Ammon's horn (tissue), 1 donor: ENCODE data around the gene KRTAP5-3.
"Not testable (repeated sequence)": the region's sequence is repeated elsewhere in the genome, so short reads cannot be mapped to it uniquely, and the experiment has no call there.

Experiments used
- DNase-seq: peaks from one replicate; pipeline ENCODE4 v3.0.0-alpha.2; 2016; ENCODE audit warnings: low spot score

KRTAP5-3 gene

DNA sequence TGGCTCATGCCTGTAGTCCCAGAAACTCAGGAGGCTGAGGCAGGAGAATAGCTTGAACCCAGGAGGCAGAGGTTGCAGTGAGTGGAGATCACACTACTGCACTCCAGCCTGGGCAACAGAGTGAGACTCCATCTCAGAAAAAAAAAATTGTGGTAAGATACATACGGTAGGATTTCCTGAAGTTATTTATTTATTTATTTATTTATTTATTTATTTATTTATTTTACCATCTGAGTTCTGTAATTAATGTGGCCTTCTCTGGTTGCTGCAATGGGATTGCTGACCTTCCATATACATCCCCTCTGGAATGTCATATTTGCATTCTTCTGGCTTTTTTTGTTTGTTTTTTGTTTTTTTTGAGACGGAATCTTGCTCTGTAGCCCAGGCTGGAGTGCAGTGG lies 25.4 kb downstream of the KRTAP5-3 start:
- DNase-seq = not testable (repeated sequence)

DNA sequence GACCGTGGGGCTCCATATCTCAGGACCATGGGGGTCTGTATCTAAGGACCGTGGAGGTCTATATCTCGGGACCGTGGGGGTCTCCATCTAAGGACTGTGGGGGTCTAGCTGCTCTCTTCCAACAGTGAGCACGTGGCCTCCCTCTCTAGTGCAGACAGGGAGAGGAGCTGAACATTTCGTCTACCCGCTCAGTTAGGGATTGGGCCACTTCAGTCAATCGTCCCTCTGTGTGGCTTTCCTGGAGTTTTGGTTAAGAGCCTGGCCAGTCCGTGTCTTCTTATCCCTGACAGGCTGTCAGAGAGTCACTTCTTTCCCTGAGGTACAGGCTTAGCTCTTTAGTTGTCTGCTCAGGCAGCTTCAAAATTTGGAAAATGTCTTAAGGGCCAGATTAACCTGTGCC lies 26.3 kb downstream of the KRTAP5-3 start:
- no peak for DNase-seq

DNA sequence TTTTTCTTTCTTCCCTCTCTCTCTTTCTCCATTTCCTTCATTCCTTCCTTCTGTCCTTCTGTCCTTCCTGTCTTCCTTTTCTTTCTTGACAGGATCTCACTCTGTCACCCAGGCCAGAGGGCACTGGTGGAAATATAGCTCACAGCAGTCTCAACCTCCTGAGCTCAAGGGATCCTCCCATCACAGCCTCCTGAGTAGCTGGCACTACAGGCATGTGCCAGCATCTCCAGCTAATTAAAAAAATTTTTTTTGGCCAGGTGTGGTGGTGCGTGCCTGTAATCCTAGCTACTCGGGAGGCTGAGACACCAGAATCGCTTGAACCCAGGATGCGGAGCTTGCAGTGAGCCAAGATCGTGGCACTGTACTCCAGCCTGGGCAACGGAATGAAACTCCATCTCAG lies 31.4 kb downstream of the KRTAP5-3 start:
- no peak for DNase-seq

DNA sequence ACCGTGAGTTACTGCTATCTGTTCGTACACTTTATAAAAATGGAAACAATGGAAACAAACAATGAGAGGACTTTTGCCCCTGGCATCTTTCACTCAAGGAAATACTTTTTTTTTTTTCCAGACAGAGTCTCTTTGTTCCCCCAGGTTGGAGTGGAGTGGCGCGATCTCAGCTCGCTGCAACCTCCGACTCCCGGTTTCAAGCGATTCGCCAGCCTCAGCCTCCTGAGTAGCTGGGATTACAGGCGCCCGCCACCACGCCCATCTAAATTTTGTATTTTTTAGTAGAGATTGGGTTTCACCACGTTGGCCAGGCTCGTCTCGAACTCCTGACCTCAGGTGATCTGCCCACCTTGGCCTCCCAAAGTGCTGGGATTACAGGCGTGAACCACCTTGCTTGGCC lies 32.5 kb downstream of the KRTAP5-3 start:
- DNase-seq = not testable (repeated sequence)

DNA sequence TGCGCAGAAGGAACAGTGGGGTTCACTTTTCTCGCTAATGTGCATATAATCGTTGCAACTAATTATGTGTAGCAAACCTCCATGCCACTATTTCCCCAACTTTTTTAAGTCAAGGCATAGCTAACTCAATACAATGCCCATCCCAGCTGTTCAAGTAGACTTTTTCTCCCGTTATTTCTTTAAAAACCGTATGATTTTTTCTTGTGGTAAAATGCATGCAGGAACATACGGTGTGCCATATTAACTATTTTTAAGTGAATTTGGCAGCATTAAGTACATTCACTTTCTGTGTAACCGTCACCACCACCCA lies 33.4 kb downstream of the KRTAP5-3 start:
- no peak for DNase-seq

DNA sequence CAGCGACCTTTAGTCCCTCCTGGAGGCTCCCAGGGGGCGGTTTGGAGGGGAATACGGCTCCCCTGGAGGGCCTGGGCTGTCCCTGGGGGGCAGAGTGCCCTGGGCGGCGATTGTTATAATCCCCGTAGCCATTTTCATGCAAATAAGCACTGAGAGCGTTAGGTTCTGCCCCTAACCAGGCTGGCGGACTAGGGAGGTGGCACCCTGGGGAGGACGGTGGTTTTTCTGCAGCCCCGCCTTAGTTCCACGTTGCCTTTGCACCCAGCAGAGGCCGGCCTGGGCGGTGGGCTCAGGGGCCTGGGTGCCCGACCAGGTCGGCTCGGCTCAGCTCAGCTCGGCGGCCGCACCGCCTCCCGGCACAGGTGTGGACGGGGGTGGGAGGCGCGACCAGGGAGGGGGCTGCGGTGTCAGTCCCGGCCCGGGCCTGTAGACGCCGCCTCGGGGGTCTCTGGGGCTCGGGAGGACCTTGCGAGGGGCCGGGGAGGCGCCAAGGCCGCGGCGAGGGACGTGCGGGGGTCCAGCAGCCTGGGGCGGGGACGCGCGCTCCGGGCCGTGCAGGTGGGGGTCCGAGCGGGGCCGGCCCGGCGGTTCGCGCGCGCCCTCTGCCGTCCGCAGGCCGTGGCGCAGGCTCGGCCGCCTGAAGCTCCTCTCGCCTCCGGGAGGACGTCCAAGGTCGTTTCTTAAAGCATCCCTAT lies 33.9 kb downstream of the KRTAP5-3 start:
- DNase-seq = peak; percentile 72

DNA sequence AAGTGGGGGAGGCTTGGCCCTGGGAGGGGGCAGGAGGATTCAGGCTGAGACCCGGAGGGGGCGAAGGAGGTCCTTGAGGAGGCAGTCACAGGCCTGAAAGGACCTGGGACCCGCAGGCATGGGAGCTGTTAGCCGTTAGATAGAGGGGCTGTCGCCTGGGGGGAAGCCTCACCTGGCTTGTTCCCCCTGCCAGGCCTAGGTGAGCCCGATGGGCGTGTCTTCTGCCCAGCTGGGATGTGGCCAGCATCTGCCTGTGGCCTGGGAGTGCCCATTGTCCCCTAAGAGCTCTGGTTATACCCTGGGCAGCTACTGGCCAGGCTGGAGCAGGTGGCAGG lies 34.4 kb downstream of the KRTAP5-3 start:
- no peak for DNase-seq

DNA sequence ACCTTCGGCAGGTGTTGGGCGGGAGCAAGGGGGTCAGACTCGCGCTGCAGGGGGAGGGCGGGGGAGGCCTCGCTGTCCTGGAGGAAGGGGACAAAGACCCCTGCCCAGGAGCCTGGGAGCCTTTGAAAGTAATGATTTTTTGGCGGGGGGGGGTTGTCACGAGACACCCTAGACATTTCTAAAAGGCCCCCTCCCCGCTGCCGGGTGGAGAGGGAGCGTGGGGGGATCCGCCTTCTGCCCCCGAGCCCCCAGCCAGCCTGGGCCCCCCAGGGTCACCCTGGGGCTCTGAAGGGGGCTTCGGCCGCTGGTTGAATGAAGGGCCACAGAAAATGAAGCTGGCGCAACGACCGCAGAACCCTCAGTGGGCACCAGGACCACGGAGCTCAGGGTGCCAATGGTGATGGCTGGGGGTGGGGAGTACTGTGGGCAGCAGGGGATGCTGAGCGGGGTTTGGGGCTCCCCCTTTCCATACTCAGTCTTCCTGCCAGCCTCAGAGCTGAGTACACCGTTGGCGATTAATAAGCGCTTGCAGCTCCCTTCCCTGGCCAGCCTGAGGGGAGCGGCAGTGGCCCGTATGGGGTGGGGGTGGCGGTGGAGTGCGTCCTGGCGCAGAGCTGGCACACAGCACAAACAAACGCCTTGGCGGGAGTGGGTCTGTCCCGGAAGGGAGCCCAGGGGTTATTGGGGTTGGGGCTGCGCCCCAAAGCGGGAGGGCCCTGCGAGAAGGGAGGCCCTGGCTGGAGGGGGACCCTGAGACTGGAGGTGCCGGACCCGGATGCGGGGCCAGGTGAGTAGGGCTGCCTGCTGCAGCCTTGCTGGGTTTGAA lies 35.0 kb downstream of the KRTAP5-3 start:
- no peak for DNase-seq

DNA sequence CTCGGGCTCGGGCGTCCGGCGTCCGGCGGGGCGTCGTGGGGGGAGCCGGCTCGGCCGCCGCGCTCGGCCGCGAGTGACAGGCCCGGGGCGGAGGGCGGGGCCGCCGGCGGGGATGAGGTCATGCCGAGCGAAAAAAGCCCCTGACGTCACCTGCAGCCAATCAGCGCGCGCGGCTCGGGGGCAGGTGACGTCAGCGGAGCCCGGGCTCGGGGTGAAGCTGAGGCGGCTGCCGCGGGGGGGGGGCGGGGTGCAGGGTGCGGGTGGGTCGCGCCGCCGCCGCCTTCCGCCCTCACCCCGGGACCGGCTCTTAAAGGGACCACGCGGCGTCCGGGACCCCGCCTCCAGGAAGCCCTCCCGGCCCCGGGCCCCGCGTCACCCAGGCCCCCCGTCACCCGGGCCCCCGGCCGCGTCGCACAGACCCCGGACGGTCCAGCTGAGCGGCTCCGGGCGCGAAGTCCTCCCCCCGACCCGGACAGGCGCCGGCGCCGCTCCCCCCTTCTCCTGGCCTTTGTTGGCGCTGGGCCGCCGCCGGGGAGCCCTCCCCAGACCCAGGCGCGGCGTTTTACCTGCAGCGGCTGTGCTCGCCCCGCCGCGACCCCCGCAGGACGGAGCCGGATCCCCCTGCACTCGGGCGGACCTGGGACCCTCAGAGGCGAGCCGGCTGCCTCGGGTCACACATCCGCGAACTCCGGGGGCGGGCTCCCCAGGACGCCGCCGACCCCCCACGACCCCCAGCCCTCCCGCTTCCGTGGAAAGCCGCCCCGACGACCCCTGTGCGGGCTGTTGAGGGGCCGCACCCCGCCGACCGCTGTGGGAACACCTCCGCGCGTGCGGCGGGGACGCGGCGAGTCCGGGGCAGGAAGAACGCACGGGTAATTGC lies 35.8 kb downstream of the KRTAP5-3 start, which contains the start of gene DUSP8:
DUSP8 (minus strand) TSS at position 75 of the 880 bp plus-strand sequence. CDS start 6,445 bp downstream, outside the sequence.
- DNase-seq = peak; percentile 93

DNA sequence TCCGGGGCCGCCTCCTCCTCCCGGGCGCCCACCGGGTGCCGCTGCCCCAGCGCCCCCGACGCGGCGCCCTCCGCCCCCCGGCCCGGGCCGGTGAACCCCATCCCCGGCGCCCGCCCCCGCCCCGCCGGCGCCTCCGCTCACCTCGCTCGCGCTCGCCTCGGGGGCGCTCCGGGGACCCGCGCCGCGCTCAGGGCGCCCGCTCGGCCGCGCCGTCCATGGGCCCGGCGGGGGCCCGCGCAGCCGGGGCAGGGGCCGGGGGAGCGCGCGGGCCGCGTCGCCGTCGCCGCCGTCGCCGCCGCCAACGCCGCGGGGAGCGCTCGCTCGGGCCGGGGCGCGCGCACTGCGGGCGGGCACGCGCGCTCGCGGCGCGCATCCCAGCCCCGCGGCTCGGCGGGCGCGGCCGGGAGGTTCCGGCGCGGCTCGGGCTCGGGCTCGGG lies 36.5 kb downstream of the KRTAP5-3 start:
- no peak for DNase-seq

DNA sequence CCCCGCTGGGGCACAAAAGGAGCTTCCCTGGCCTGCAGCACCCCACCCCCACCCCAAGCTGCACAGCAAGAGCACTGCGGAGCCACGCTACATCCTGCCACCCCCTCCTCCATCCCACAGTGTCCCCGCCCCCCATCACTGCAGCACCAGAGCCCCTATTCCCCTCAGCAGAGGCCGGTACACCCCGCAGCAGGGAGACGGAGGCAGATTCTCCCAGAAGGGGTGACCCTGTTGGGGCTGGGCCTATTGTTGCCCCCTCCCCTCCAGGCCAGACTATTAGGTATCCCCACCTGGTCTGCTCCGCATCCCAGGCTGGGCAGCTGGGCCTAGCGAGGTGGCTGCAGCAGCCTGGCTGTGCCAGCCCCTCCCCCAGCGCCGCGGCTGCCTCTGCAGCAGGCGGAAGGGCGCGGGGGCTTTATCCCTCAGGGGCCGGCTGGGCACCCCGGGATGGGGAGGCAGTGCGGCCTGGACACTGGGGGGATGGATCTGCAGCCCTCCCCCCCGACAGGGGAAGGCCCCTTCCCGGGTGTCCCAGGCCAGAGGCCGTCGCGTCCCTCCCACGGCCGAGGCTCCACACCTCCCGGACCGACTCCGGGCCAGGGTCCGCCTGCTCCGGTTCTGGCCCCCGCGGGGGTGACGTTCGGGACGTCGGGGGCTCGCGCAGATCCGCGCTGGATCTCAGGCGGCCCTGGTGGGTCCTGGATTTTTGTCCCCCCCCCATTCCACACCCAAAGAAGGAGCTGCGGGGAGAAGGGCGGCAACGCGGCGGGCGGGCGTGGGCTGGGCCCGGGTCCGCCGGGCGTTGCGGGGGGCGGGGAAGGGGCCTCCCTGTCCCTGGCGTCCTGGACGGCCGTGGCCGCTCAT lies 37.1 kb downstream of the KRTAP5-3 start:
- DNase-seq = peak; percentile 43

DNA sequence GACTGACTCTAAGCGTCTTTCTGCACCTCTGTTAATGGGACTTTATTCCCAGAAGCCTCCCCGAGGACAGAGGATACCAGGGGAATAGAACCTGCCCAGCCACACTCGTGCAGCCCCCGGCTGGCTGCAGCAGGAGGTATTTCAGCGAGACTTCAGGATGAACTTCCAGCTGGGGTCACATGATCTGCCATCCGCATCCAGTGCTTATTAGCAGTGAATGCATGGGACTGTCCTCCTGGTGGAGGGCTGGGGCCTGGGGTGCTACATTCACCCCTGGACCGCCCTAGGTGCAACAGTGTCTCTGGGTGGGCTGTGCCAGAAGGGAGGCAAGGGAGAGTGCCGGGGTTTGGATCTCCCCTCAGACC lies 37.8 kb downstream of the KRTAP5-3 start:
- DNase-seq = peak; percentile 4

DNA sequence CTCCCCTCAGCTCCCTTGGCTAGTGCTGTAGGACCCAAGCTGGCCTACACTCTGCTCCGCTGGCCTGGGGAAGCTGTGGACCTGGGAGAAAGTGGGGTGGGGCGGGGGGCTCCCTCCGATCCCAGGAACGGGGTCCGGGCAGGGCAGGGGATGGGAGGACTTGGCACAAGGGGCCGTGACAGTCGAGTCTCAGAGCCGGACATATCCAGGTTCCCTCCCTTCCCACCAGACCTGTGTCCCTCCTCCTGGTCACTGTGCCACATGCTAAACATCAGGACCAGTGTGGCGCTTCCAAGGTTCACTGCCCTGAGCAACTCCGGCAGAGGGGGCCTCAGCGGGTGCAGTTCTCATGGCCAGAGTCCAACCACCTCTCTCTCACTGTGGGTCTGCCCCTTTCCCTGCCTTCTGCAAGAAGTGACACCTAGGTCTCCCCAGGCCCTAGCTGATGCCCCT lies 38.2 kb downstream of the KRTAP5-3 start:
- no peak for DNase-seq

DNA sequence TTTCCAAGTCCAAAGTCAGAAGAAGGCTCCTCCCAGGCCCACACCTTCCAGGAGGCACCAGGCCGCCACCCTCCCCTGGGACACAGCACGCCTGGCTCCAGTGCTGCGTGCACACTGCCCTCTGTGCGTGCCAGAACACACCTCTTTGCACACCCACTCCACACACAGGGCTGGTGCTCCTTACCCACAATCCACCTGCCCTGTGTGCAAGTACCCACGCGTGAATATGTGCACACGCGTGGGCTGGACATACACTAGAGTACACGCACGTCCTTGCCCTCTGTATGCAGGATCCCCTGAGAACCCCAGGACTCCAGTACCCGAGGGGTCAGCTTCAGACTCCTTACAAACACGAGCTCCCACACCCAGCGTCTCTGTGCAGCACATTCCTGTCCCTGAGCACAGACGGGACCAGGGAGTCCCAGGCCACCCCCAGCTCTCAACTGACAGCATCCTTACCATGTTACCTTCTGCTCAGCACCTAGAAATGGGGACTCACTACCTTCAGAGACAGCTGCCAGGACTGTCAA lies 38.9 kb downstream of the KRTAP5-3 start:
- DNase-seq = no peak

DNA sequence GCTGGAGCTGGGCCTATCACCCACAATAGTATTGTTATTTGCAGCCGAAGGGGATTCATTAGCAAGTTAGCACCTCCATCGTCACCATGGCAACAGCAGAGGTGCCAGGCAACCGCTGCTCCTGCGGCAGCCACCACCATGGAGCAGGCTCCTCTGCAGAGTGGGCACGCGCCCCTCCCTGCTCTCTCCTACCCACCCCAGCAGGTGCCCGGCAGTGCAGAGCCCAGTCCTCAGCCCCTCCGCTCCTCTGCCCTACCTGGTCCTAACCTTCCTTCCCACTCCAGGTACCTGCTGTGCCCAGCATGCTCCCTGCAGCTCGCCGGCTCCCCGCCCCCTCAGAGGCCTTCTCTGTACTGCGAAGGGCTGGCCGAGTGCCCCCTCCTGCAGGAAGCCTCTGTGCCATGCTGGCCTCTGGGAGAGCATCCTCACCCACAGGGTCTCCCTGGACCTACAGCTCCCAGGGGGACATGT lies 39.8 kb downstream of the KRTAP5-3 start:
- no peak for DNase-seq

DNA sequence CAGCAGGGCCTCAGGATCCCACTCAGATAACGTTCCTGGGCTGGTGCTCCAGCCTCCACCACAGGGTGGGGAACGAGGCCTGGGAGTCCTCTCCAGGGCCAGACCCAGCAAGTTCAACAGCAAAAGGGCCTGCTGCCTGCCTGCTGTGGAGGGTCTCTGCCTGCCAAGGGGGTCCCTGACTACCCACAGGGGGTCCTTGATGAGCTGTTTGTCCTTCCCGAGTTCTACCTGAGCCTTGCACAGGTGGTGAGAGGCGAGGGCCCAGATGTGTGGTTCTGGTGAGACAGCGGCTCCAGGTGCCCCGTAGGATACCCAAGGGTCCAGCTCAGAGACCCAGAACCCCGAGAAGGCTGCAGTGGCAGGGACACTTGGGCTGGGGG lies 40.6 kb downstream of the KRTAP5-3 start:
- no peak for DNase-seq

DNA sequence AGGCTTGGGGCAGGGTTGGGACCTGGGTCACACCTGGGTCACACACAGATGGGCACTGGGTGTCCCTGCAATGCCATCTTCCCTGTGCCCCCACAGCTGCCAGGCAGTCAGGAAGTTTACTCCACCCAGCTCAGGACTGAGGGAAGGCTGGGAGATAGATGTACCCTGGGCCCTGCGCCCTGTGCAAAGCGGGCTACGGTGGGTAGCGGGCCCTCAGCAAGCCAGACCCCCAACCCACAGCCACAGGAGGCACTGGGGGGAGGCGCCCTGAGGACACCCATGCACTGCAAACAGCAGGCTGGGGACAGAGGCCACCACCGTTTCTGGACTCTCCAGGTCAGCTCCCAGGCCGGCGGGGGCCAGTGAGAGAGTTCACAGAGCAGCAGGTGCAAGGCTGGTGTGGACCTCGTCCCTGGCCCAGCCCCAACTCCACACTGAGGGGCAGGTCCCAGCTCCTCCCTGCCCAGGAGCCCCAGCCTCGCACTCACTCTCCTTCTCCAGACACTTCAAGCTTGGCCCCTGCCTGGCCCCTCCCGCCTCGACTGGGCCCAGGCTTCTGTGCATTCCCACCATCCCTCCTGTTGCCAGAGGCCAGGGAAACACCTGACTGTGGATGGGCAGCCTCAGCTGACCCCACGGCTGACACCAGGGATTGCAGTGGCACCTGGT lies 41.1 kb downstream of the KRTAP5-3 start:
- no peak for DNase-seq

DNA sequence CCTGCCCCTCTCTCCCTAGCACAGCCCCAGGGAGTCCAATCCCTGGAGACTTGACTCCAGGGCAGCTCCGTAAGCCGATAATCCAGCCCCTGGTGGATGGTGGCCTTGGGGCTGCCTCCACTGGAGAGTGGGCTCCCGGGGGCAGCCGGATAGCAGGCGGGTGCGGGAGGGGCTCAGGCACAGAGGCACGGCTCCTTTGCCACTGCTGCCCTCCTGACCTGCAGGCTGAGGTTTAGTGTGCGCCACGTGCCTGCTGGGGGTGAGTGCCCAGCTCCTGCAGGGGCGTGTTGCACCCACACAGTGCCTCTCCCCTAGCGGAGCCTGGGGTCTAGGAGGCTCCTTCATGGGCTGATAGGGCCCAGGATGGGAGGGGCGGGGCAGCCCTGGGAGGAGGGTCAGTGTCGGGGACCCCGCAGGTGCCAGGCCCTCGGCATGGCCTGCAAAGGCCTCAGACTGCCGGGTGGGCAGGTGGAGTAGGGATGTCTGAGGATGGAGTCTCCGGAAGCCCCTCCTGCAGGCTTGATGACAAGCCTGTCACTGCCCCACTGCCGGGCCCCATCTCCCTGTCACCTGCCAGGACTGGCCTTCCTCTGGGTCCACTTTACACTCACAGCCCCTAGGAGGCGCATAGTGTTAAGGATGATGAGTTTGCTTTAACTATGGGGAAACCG lies 41.7 kb downstream of the KRTAP5-3 start:
- DNase-seq = no peak

DNA sequence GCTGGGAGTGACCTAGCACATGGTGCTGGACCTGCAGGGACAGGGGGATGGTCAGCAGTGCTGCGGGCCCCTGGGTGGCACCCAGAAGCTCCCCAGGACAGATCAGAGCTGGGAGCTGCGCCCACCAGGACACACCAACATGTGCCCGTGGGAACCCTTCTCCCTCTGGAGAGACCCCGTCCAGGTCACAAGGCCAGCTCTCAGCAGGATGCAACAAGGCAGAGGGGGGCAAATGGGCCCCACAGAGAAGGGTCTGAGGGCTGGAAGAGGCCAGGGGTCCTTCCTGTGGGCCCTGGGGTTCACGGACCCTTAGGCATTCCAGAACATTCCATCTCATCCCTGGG lies 42.4 kb downstream of the KRTAP5-3 start:
- no peak for DNase-seq

DNA sequence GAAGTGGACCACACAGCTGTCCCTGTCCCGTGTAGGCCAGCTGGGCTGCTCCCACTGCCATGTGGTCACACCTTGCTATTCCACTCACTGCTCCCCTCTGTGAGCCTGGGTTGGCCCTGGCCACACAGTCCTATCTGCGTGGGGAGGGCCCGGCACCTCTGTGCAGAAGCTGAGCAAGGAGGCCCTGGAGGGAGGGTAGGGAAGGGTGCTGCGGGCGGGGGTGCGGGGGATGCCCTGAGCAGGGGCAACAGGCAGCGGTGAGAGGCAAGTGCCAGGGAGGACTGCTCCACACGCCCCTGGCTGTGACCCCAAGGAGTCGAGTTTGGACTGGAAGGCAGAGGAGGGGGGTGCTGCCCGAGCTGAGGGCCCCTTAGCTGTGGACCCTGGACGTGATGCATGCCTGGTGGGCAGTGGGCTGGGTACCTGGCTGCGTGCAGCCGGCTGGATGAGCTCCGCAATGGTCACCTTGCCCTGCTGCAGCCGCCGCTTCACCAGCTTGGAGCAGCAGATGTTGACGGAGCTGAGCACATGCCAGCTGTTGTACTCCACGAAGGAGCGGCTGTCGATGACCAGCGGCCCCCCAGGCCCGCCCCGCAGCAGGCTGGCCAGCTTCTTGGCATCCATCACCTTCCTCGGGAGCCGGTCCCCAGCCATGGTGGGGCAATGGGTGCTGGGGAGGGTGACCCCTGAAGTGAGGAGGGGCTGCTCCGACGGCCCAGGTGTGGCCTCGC lies 42.9 kb downstream of the KRTAP5-3 start:
- DNase-seq = no peak
